Measurements from ENCODE around the gene DAPL1.

Gene DAPL1

DNA sequence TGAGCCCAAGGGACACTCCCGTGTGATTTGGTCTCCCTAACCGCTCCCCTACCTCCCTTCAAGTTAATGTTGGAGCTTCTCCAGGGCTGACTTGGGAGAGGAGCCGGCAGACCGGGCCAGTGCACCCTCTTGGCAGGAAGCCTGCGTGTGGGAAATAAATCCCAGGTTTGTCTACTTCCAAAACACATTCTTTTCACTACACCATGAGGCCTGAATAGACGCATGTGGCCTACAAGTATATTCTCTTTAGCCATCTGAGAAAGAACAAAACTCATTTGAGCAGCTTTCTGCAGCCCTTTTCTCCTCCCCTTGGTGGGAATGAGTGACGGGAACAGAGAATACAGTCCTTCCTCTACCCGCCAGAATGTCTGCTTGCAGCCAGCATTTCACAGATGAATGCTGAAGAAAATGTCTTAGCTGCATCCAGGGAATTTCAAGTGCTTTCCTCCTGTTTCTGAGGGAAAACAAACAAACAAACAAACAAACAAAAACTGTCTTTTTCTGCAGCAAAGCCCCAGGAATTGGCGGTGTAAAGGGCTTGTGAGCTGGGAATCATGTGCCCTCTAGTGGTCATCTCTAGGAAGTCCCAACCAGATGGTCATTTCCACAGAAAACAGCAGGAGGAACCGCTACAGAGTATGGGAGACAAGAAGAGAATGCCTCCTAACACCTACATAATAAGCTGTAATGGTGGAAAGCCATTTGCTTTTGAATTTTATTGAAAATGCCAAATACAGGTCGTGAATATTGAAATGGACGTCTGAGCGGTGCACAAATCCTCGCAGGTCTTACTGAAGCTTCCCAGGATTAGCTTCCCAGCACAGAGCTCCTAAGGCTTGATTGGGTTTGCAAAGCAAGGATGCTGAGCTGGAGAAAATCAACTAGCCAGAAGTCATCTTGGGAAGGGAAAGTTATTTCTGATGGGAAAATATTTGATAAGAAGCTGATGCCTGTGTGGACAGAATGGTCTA is 41.2 kb upstream of the DAPL1 start:
- TF ChIP-seq, protein P1, sequence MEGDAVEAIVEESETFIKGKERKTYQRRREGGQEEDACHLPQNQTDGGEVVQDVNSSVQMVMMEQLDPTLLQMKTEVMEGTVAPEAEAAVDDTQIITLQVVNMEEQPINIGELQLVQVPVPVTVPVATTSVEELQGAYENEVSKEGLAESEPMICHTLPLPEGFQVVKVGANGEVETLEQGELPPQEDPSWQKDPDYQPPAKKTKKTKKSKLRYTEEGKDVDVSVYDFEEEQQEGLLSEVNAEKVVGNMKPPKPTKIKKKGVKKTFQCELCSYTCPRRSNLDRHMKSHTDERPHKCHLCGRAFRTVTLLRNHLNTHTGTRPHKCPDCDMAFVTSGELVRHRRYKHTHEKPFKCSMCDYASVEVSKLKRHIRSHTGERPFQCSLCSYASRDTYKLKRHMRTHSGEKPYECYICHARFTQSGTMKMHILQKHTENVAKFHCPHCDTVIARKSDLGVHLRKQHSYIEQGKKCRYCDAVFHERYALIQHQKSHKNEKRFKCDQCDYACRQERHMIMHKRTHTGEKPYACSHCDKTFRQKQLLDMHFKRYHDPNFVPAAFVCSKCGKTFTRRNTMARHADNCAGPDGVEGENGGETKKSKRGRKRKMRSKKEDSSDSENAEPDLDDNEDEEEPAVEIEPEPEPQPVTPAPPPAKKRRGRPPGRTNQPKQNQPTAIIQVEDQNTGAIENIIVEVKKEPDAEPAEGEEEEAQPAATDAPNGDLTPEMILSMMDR (IDR thresholded peaks at IDR 0.05) = peak; percentile 77

DNA sequence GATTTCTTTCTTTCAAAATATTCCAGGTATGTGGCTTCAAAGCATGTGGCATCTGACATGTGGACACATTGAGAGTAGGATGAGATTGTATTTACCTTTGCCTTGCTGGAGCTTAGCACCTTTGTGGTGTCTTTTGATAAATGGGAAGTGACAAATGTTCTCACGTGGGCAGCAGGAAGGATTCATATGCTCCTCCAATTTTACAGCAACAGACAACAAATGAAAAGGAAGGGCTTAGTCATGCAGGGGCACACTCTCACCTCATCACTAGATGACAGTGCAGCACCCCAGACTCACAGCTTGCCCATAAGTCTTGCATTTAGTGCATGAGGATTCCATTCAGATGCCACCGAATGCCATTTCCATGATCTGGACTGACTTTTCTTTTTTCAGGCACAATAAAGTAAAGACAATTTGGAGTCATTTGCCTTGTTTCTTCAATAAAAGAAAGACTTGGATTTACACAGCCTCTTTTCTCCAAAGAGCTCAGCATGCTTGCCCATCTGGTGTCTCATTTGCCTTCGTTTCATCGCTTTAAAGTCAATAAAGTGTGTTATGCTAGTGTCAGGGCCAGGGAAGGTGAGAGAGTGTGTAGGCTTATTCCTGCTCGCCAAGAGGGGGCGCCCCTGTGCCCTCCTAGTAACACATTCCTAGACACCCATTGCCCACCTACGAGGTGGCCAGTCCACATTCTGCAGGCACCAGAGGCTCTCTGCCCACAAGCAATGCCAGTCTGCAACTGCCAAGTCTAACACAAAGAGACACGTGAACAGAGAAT is 39.6 kb upstream of the DAPL1 start:
- TF ChIP-seq, protein P1 (IDR thresholded peaks at IDR 0.05) = peak; percentile 39; the same call in 1 of the 2 replicates

DNA sequence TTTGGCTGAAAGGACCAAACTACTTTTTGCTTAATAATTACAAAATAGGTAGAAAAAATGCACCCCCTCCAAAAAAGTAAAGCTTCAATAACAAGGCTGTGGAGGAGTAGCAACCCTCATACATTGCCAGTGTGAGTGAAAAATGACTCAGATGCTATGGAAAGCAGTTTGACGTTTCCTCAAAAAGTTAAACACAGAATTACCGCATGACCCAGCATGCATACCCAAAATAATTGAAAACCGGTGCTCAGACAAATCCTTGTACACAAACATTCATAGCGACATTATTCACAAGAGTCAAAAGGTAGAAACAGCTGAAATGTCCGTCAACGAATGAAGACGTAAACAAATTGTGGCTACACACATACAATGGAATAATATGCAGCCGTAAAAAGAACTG is 38.8 kb upstream of the DAPL1 start:
- TF ChIP-seq, protein P1 (IDR thresholded peaks at IDR 0.05) = no peak

DNA sequence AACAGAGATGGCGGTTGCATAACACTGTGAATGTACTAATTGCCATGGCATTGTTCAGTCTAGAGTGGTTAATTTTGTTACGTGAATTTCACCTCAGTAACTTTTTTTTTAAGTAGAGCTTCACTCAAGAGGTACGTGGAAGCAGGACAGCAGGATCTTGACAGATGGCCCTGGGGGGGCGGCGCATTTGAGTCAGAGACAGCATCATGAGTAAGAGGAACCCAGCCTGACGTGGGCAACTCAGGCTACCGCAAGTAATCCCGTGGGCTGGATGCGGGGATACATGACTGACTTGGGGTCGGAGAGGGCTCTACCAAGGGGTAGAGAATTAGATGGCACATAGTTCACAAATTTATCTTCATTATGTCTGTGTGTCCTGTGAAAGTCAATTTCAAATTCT is 38.1 kb upstream of the DAPL1 start:
- TF ChIP-seq, protein P1 (IDR thresholded peaks at IDR 0.05) = no peak

DNA sequence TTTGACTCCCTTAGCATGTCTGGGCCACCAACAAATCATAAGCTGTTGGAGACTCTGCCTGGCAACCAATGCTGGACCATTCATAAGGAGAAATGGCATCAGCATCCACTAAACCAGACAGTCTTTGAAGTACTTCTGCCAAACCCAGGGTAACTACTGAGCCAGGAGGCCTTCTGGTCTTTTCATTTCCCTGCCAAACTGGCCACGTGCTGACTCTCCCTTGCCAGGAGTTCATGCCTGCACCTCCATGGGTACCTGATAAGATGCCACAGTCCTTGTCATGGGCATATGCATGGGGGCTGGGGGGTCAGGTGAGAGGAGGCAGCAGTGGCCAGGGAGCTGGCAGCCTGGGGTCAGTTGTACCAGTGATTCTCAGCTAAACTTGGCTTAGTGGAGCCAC is 34.2 kb upstream of the DAPL1 start:
- TF ChIP-seq, protein P1 (IDR thresholded peaks at IDR 0.05) = no peak

DNA sequence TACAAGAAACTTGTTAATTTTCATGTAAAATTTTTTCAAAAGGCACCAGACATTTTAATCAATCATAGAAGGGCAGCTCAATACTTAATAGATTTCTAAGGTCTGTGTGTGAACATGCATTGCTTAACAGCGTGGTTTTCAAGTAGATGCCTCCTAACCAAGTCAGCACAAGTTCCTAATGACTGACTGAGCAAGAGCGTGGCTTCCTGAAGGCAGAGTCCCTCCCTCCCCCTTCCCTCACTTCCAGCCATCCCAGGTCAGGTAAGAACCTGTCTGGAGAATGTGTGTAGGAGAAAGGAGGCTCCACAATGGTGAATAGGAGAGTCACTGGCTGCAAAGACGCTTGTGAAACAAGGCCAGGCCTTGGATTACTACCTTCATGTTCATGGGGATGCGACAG is 33.5 kb upstream of the DAPL1 start:
- TF ChIP-seq, protein P1 (IDR thresholded peaks at IDR 0.05) = no peak

DNA sequence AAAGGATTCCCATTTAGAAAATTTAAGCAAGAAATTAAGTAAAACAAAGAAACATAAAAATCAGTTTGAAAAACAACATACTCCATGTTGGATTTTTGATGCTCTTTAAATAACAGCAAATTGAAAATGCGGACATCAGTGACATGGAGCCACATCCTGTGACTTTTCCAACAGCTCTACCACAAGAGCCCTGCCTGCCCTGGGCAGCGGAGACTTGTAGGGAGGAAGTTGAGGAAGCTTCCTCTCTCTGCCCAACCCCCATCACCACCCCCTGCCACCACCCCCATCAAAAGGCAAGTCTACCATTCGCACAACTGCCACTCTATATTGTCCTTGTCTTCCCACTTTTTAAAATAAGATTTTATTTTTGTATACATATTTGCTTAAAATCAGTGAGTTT is 32.8 kb upstream of the DAPL1 start:
- TF ChIP-seq, protein P1 (IDR thresholded peaks at IDR 0.05) = no peak

Data from LNCAP (cell line).